T47D (cell line): Measurements from ENCODE around the gene PHACTR3.

Experiments
- DNase-seq, 2 experiments: peaks; one replicate each; pipeline versions ENCODE4 v3.0.0 to v3.0.0-alpha.2; 2011 to 2012; ENCODE audit warnings: low read depth in 1 of 2, low spot score in 1 of 2
- JUND ChIP-seq: IDR thresholded peaks from 2 replicates; pipeline ENCODE4 v1.6.1; 2012; ENCODE audit warnings: low read depth
- in situ Hi-C: cut with HindIII; loops from 2 replicates; pipeline ENCODE4 v1.10.0; 2016; ENCODE audit warnings: low sequenced_read_pairs, low pct_unique_long_range_greater_than_20kb

Gene PHACTR3

GRCh38 chr20:59822291-59823029 is 218.1 kb downstream of the PHACTR3 start:
- DNase-seq = no peak
- in situ Hi-C loops = no loop called here

DNA sequence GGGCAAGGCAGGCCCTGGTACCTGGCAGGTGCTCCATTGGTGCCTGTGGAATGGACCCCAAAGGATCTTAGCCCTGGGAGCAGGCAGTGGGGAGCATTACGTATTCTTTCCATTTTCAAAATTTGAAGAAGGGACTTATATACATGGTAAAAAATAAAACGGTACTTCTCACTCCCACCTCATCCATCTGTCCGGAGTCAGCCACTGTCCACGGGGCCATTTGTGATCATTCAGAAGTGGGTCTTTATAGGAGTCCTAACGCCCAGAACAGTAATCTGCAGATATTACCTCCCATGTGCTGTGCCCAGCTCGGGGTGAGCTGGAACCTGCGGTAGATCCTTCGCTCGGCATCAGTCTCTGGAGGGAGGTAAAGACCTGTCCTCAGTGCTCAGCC is 218.7 kb downstream of the PHACTR3 start:
- in situ Hi-C loops = no loop called here
- no peak for TF ChIP-seq JUND
- DNase-seq = no peak

More at GRCh38 chr20:59822291-59823029, 218.1 kb downstream of the PHACTR3 start:
- TF ChIP-seq JUND = no peak

GRCh38 chr20:59823491-59824259 is 219.3 kb downstream of the PHACTR3 start:
- in situ Hi-C loops = no loop called here

GRCh38 chr20:59824711-59825562 is 220.6 kb downstream of the PHACTR3 start:
- DNase-seq = no peak
- in situ Hi-C loops = no loop called here
- no peak for TF ChIP-seq JUND

More at GRCh38 chr20:59823491-59824259, 219.3 kb downstream of the PHACTR3 start:
- no peak for DNase-seq
- no peak for TF ChIP-seq JUND

DNA sequence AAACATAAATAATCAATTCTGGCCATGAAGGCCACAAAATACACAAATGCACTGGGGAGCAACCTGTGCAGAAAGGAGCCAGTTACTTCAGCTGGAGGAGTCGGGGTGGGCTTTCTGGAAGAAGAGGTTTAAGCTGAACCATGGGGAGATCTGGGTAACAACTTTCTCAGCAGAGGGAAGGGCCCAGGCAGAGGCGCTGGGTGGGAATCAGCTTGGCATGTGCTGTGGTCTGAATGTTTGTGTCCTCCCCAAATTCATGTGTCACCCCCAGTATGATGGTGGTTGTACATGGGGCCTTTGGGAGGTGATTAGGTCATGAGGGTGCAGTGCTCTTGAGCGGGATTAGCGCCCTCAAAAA is 221.2 kb downstream of the PHACTR3 start:
- no peak for TF ChIP-seq JUND
- no peak for DNase-seq
- in situ Hi-C loops = no loop called here

DNA sequence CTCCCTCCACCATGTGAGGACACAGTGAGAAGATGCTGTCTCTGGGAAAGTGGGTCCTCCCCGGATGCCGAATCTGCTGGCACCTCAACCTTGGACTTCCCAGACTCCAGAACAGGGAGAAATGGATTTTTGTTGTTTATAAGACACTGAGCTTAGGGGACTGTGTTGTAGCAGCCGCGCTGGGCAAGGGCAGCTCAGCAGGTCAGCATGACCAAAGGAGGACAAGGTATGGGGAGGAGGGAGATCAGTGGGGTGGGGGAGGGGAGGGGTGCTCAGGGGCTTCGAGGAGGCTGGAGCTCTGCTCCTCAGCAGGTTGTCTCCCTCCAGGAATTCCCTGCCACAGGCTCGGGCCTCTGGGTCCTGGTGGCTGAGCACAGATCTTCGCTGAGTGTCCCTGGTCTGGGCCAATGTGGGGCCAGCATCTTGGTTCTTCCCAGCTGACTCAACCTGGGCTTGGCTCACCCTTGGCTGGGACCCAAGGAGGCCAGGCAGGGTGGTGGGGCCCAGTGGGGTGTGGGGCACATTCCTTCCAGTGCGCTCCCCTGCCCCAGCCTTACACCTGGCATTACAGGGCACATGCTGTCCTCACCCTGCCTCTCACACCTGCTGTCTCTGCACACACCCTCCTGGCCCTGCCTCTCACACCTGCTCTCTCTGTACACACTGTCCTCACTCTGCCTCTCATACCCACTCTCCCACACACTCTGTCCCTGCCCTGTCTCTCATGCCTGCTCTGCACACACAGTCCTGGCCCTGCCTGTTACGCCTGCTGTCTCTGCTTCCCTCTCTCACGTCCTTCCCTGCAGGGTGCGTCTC is 221.8 kb downstream of the PHACTR3 start:
- in situ Hi-C loops = no loop called here
- peak in 1 of 2 experiments; percentile 53 for DNase-seq
- TF ChIP-seq JUND = no peak

GRCh38 chr20:59827138-59828056 is 223.1 kb downstream of the PHACTR3 start:
- TF ChIP-seq JUND = no peak
- in situ Hi-C loops = no loop called here
- DNase-seq = no peak

GRCh38 chr20:59828125-59829053 is 224.0 kb downstream of the PHACTR3 start:
- DNase-seq = no peak
- no peak for TF ChIP-seq JUND
- in situ Hi-C loops = no loop called here

DNA sequence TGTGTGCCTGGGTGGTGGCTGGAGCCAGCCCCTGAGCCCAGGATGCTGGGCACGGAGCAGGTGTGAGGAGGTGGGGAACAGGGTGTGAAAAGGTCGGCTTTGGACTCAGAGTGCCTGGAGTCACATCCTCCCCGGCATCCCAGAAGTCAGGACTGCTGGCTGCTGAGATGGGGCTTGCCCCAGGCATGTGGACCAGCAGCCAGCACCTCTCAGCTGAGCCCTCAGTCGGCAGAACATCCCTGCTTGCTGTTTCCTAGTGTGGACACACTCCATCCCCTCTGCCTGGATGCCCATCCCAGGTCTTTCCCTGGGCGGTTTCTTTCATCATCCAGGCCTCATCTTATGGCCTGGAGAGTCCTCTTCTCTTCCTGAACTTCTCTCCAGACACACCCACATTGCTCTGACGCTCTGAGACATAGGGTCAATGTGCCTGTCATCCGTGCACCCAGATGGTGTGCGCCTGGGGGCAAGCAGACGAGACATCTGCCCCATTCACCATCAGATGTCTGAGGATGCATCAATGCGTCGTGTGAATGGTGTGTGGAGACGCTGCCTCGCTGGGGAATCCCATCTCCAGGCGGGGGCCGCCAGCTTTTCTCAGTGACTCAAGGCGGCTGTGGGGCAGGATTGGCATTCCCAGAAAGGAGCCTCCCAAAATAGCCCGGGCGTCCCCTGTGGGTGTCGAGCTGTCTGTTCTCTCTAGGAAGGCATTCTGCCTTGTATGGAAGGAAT is 224.9 kb downstream of the PHACTR3 start:
- DNase-seq = no peak

More for the DNA sequence above, 224.9 kb downstream of the PHACTR3 start:
- in situ Hi-C loops = no loop called here
- no peak for TF ChIP-seq JUND
